K562 (cell line): Measurements from ENCODE around the gene NEXN.

Experiments used
- BDP1 ChIP-seq: IDR thresholded peaks from 3 replicates; pipeline ENCODE4 v1.6.1; 2011; ENCODE audit not compliant: insufficient read length, insufficient read depth
- FOXP1 ChIP-seq: sonication (generic); formaldehyde crosslinking; IDR thresholded peaks from 2 replicates; pipeline ENCODE4 v1.8.0; 2022; ENCODE audit warnings: mild to moderate bottlenecking, missing genetic modification reagents
- MYBL2 ChIP-seq, 2 experiments: fragments of 450-650 bp in 1 of 2; sonication (generic) in 1 of 2; formaldehyde crosslinking in 1 of 2; IDR thresholded peaks; 2 replicates each; pipeline versions ENCODE4 v1.6.1 to v1.8.1; 2017 to 2022; ENCODE audit warnings: borderline replicate concordance in 1 of 2, inconsistent platforms in 1 of 2, low read depth in 1 of 2, mild to moderate bottlenecking in 1 of 2, missing genetic modification reagents in 1 of 2, moderate library complexity in 1 of 2
- RBBP5 ChIP-seq: fragments of 200-600 bp; sonication (generic); IDR thresholded peaks from 2 replicates; pipeline ENCODE4 v1.6.1; 2012; ENCODE audit warnings: borderline replicate concordance, mild to moderate bottlenecking, low read length, control low read depth, inconsistent platforms; ENCODE audit not compliant: insufficient read depth, poor library complexity, severe bottlenecking
- SMARCE1 ChIP-seq: fragments of 450-650 bp; IDR thresholded peaks from 2 replicates; pipeline ENCODE4 v1.7.1; 2016; ENCODE audit warnings: mild to moderate bottlenecking
- SREBF2 ChIP-seq: sonication (generic); formaldehyde crosslinking; IDR thresholded peaks from 2 replicates; pipeline ENCODE4 v1.4.0; 2020; ENCODE audit warnings: mild to moderate bottlenecking, missing genetic modification reagents
- ZNF121 ChIP-seq: sonication (generic); formaldehyde crosslinking; conservative IDR thresholded peaks from 2 replicates; pipeline ENCODE4 v1.8.0; 2022; ENCODE audit warnings: missing genetic modification reagents

DNA sequence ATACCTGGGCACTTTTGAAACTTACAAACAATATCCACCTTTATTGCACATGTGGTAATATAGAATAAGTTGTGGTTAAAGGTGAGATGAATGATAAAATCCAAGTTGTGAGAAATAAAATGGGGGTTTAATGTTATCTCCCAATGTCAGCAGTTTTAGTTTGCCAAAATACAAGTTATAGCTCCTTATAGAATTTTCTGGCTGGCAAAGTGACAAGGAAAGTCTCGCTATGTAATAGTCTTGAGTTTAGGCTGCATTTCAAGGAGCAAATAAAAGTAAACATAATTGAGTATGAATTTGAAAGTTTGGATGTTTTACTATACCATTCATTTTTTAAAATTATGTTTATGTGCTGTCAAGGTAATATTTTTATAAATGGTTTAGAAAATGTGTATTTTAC is 15.0 kb upstream of the NEXN start:
- TF ChIP-seq ZNF121, result no peak
- TF ChIP-seq BDP1, result no peak
- no peak for TF ChIP-seq MYBL2 (IDR thresholded peaks at IDR 0.05; ENCODE audit: low read depth)
- no peak for TF ChIP-seq MYBL2 (CRISPR knock-in tag; IDR thresholded peaks at IDR 0.05; ENCODE audit: borderline replicate concordance)
- no peak for TF ChIP-seq SMARCE1
- no peak for TF ChIP-seq SREBF2 (CRISPR knock-in tag)
- no peak for TF ChIP-seq FOXP1 (CRISPR knock-in tag)
- TF ChIP-seq RBBP5, result no peak
